GM23338 (cell line): ENCODE results near the gene TRPV5. TPM values are rescaled to one million over a fixed set of nuclear protein-coding genes. Genes with fewer than 3 reads are reported as not detected.

Experiments used
- ATAC-seq: fragments of 200-7000 bp; cut with Tn5 transposase; 3 replicates; pipeline ENCODE4 v1.9.1; 2020
- DNase-seq: peaks from one replicate; pipeline ENCODE4 v3.0.0-alpha.2; 2015; ENCODE audit warnings: low spot score
- H2AFZ ChIP-seq: fragments of 200-600 bp; sonication (generic); 2 replicates; pipeline ENCODE4 v1.8.0; 2016; ENCODE audit warnings: antibody characterized with exemption, mild to moderate bottlenecking, moderate library complexity
- H3F3A ChIP-seq: fragments of 200-600 bp; sonication (generic); replicated peaks from 2 replicates; pipeline ENCODE4 v1.8.0; 2017; ENCODE audit warnings: antibody characterized with exemption, mixed run types, low read depth
- H3K27ac ChIP-seq: fragments of 200-600 bp; sonication (generic); 2 replicates; pipeline ENCODE4 v1.6.1; 2016; ENCODE audit warnings: low read depth
- H3K27me3 ChIP-seq: fragments of 200-600 bp; sonication (generic); 2 replicates; pipeline ENCODE4 v1.8.0; 2016; ENCODE audit warnings: mild to moderate bottlenecking, mixed run types, moderate library complexity; ENCODE audit not compliant: insufficient read depth
- H3K36me3 ChIP-seq: fragments of 200-600 bp; sonication (generic); 2 replicates; pipeline ENCODE4 v1.8.0; 2016; ENCODE audit warnings: mild to moderate bottlenecking; ENCODE audit not compliant: insufficient read depth
- H3K4me1 ChIP-seq: fragments of 200-600 bp; sonication (generic); 2 replicates; pipeline ENCODE4 v1.8.0; 2016; ENCODE audit warnings: mild to moderate bottlenecking, moderate library complexity; ENCODE audit not compliant: insufficient read depth
- H3K4me2 ChIP-seq: fragments of 200-600 bp; sonication (generic); 2 replicates; pipeline ENCODE4 v1.7.1; 2017; ENCODE audit warnings: mixed run types
- H3K4me3 ChIP-seq: fragments of 200-600 bp; sonication (generic); 2 replicates; pipeline ENCODE4 v1.6.1; 2016; ENCODE audit warnings: mixed run types
- H3K79me2 ChIP-seq: fragments of 200-600 bp; sonication (generic); replicated peaks from 2 replicates; pipeline ENCODE4 v1.8.0; 2017; ENCODE audit warnings: mild to moderate bottlenecking; ENCODE audit not compliant: insufficient read depth
- H3K9me2 ChIP-seq: fragments of 200-600 bp; sonication (generic); 2 replicates; pipeline ENCODE4 v1.8.0; 2017; ENCODE audit not compliant: insufficient read depth
- H4K20me1 ChIP-seq: fragments of 200-600 bp; sonication (generic); replicated peaks from 2 replicates; pipeline ENCODE4 v1.8.0; 2017; ENCODE audit warnings: mild to moderate bottlenecking; ENCODE audit not compliant: insufficient read depth
- H3K27ac Mint-ChIP-seq: 2 replicates; pipeline ENCODE4 v1.8.0; 2020; ENCODE audit warnings: inconsistent platforms, mild to moderate bottlenecking, moderate library complexity, mixed read lengths
- H3K27me3 Mint-ChIP-seq: 3 replicates; pipeline ENCODE4 v1.8.0; 2022; ENCODE audit warnings: low read depth, mild to moderate bottlenecking, moderate library complexity, mixed read lengths, inconsistent platforms; ENCODE audit not compliant: insufficient read depth, poor library complexity
- H3K36me3 Mint-ChIP-seq: 3 replicates; pipeline ENCODE4 v1.8.0; 2021; ENCODE audit warnings: low read depth, mild to moderate bottlenecking, inconsistent platforms, moderate library complexity, mixed read lengths
- H3K4me1 Mint-ChIP-seq: 3 replicates; pipeline ENCODE4 v1.8.0; 2020; ENCODE audit warnings: mild to moderate bottlenecking, inconsistent platforms, mixed read lengths
- H3K4me3 Mint-ChIP-seq: 3 replicates; pipeline ENCODE4 v1.8.0; 2021; ENCODE audit warnings: moderate library complexity, mild to moderate bottlenecking, inconsistent platforms, mixed read lengths
- H3K9me3 Mint-ChIP-seq: 3 replicates; pipeline ENCODE4 v1.8.0; 2020; ENCODE audit warnings: moderate library complexity, mild to moderate bottlenecking, inconsistent platforms, mixed read lengths
- CREB1 ChIP-seq: fragments of 250-450 bp; sonication (Bioruptor Pico); IDR thresholded peaks from 2 replicates; pipeline ENCODE4 v1.5.0; 2020; ENCODE audit warnings: low read depth, mild to moderate bottlenecking, moderate library complexity
- ETS1 ChIP-seq: IDR thresholded peaks from 2 replicates; pipeline ENCODE4 v1.6.1; 2016; ENCODE audit warnings: antibody characterized with exemption
- EZH2phosphoT487 ChIP-seq: fragments of 200-600 bp; sonication (generic); IDR thresholded peaks from one replicate; pipeline ENCODE4 v1.8.1; 2018; ENCODE audit warnings: antibody characterized with exemption; ENCODE audit not compliant: unreplicated experiment
- NANOG ChIP-seq: IDR thresholded peaks from 2 replicates; pipeline ENCODE4 v1.6.1; 2016; ENCODE audit warnings: antibody characterized with exemption, borderline replicate concordance
- POLR2AphosphoS5 ChIP-seq: IDR thresholded peaks from 2 replicates; pipeline ENCODE4 v1.6.1; 2016; ENCODE audit warnings: antibody characterized with exemption, low read depth
- REST ChIP-seq: IDR thresholded peaks from one replicate; pipeline ENCODE4 v1.6.1; 2018; ENCODE audit warnings: antibody characterized with exemption; ENCODE audit not compliant: unreplicated experiment
- ZNF114 ChIP-seq: fragments of 250-450 bp; sonication (Bioruptor Pico); IDR thresholded peaks from 2 replicates; pipeline ENCODE4 v1.5.0; 2020; ENCODE audit warnings: mild to moderate bottlenecking, moderate library complexity
- polyA plus RNA-seq: library from polyadenylated mRNA; unstranded; fragments of >200 nt; fragmentation: Nextera tagmentation; extraction: Ambion mirVana; gene quantifications from 2 replicates; pipeline ENCODE4 v1.2.1, GENCODE V29; 2016
- total RNA-seq: library from RNA; depleted of rRNA; stranded (reverse); fragments of >200 nt; shearing (Covaris generic); gene quantifications from 2 replicates; pipeline ENCODE4 v1.2.3, GENCODE V29; 2014

The TRPV5 gene
- total and polyA plus RNA-seq, 2 experiments from 2014 or later, result not detected

- Mint-ChIP-seq H3K27me3 (peaks cover 17% of the 10 kb centered on the region), H3K4me3 (no peak overlapping the region), H3K9me3 (peaks cover 5% of the 10 kb centered on the region; the same call in 1 of the 3 replicates), H3K4me1 (peaks cover 14% of the 10 kb centered on the region; the same call in 2 of the 3 replicates), H3K36me3 (peaks cover 20% of the 10 kb centered on the region; the same call in 2 of the 3 replicates), H3K27ac (no peak overlapping the region)
- DNase-seq (no peak), ATAC-seq (no peak)
- Histone ChIP-seq H3K4me3 (no peak overlapping the region), H3F3A (no peaks in the 10 kb centered on the region), H3K9me2 (no peaks in the 10 kb centered on the region), H3K4me2 (no peak overlapping the region), H2AFZ (no peak overlapping the region), H3K36me3 (no peaks in the 10 kb centered on the region), H3K4me1 (peaks cover 5% of the 10 kb centered on the region; the same call in 1 of the 2 replicates), H3K27me3 (no peaks in the 10 kb centered on the region), H3K79me2 (no peaks in the 10 kb centered on the region), H4K20me1 (no peaks in the 10 kb centered on the region), H3K27ac (no peak overlapping the region)
- TF ChIP-seq CREB1 (CRISPR knock-in tag) (no peak), POLR2AphosphoS5 (no peak), NANOG (no peak), EZH2phosphoT487 (no peak), REST (no peak), ZNF114 (CRISPR knock-in tag) (no peak), ETS1 (no peak)
These were observed 64.1 kb downstream of the TRPV5 start for GRCh38 chr7:142869434-142869833.

- Mint-ChIP-seq H3K4me1 (peaks cover 14% of the 10 kb centered on the region; the same call in 2 of the 3 replicates), H3K27me3 (peaks cover 17% of the 10 kb centered on the region), H3K36me3 (peaks cover 17% of the 10 kb centered on the region; the same call in 2 of the 3 replicates), H3K9me3 (peaks cover 2% of the 10 kb centered on the region; the same call in 1 of the 3 replicates), H3K4me3 (no peak overlapping the region), H3K27ac (no peak overlapping the region)
- no peak overlapping the region for H3K4me2 ChIP-seq
- ATAC-seq, result no peak
- no peak overlapping the region for H3K4me3 ChIP-seq
- no peaks in the 10 kb centered on the region for H3K79me2 ChIP-seq
- peaks cover 5% of the 10 kb centered on the region; the same call in 1 of the 2 replicates for H3K4me1 ChIP-seq
- H3F3A ChIP-seq, result no peaks in the 10 kb centered on the region
- H3K36me3 ChIP-seq, result no peaks in the 10 kb centered on the region
- no peaks in the 10 kb centered on the region for H3K27me3 ChIP-seq
- DNase-seq, result no peak
- H4K20me1 ChIP-seq, result no peaks in the 10 kb centered on the region
- H3K27ac ChIP-seq, result no peak overlapping the region
- H3K9me2 ChIP-seq, result no peaks in the 10 kb centered on the region
- no peak overlapping the region for H2AFZ ChIP-seq
- TF ChIP-seq REST (no peak), EZH2phosphoT487 (no peak)
These were observed 64.5 kb downstream of the TRPV5 start for GRCh38 chr7:142868986-142869415.
